Measurements from ENCODE around the gene SYNE4.
A peak's percentile ranks its signal among the peaks of the same experiment; 100 is the strongest.
"Not testable (repeated sequence)": the region's sequence is repeated elsewhere in the genome, so short reads cannot be mapped to it uniquely, and the experiment has no call there.

The SYNE4 gene

GRCh38 chr19:35988824-35989223, 19.8 kb downstream of the SYNE4 start:
- no peak for DNase-seq

- no peak for DNase-seq
Measured at GRCh38 chr19:35987571-35987896, 21.1 kb downstream of the SYNE4 start.

- no peak for DNase-seq
Measured at GRCh38 chr19:35986664-35987570, 21.7 kb downstream of the SYNE4 start.

GRCh38 chr19:35986111-35986510, 22.5 kb downstream of the SYNE4 start:
- DNase-seq = no peak

- no peak for DNase-seq
Measured at GRCh38 chr19:35983177-35983576, 25.4 kb downstream of the SYNE4 start.

- not testable (repeated sequence) for DNase-seq
Measured at GRCh38 chr19:35980997-35981396, 27.6 kb downstream of the SYNE4 start.

GRCh38 chr19:35978832-35979365, 29.7 kb downstream of the SYNE4 start:
- DNase-seq = no peak

- DNase-seq = no peak
Measured at GRCh38 chr19:35978271-35978670, 30.3 kb downstream of the SYNE4 start.

GRCh38 chr19:35977446-35978222, 31.0 kb downstream of the SYNE4 start:
- DNase-seq = no peak

GRCh38 chr19:35975608-35976214, 32.9 kb downstream of the SYNE4 start:
- peak; percentile 16 for DNase-seq

- no peak for DNase-seq
Measured at GRCh38 chr19:35973487-35973886, 35.1 kb downstream of the SYNE4 start.

- DNase-seq = no peak
Measured at GRCh38 chr19:35966771-35967170, 41.8 kb downstream of the SYNE4 start.

- peak; percentile 25 for DNase-seq
Measured at GRCh38 chr19:35963514-35963913, 45.1 kb downstream of the SYNE4 start.

- DNase-seq = no peak
Measured at GRCh38 chr19:35960432-35960972, 48.1 kb downstream of the SYNE4 start.

GRCh38 chr19:35959968-35960320, 48.7 kb downstream of the SYNE4 start:
- no peak for DNase-seq

GRCh38 chr19:35959040-35959967, 49.3 kb downstream of the SYNE4 start:
- DNase-seq = no peak

- no peak for DNase-seq
Measured at GRCh38 chr19:35958660-35959039, 50.0 kb downstream of the SYNE4 start.

- DNase-seq = not testable (repeated sequence)
Measured at GRCh38 chr19:35957411-35957810, 51.2 kb downstream of the SYNE4 start.

- no peak for DNase-seq
Measured at GRCh38 chr19:35955881-35956634, 52.6 kb downstream of the SYNE4 start.

Data from EL (cell line).